Hematopoietic multipotent progenitor cell treated with erythropoietin and hydrocortisone succinate and interleukin-3 and kit ligand, for 4 days (in vitro differentiated cells): ENCODE measurements around the gene AIG1.
A peak's percentile ranks its signal among the peaks of the same experiment; 100 is the strongest.

Experiments used
- DNase-seq: peaks from one replicate; pipeline ENCODE4 v3.0.0-alpha.2; 2015

The AIG1 gene

GRCh38 chr6:143243786-143244185 is 183.1 kb downstream of the AIG1 start:
- no peak for DNase-seq

GRCh38 chr6:143245656-143246055 is 185.0 kb downstream of the AIG1 start:
- no peak for DNase-seq

- DNase-seq: peak; percentile 29
Measured at GRCh38 chr6:143246166-143246775, 185.6 kb downstream of the AIG1 start.

- no peak for DNase-seq
Measured at GRCh38 chr6:143247586-143247985, 186.9 kb downstream of the AIG1 start.

GRCh38 chr6:143248359-143248758 is 187.7 kb downstream of the AIG1 start:
- DNase-seq: no peak

GRCh38 chr6:143251288-143251687 is 190.6 kb downstream of the AIG1 start:
- DNase-seq: no peak

- no peak for DNase-seq
Measured at GRCh38 chr6:143252961-143253360, 192.3 kb downstream of the AIG1 start.

- no peak for DNase-seq
Measured at GRCh38 chr6:143253586-143253985, 192.9 kb downstream of the AIG1 start.

- DNase-seq: peak; percentile 60
Measured at GRCh38 chr6:143258945-143259344, 198.3 kb downstream of the AIG1 start.

GRCh38 chr6:143260857-143261256 is 200.2 kb downstream of the AIG1 start:
- DNase-seq: no peak

GRCh38 chr6:143261899-143262436 is 201.3 kb downstream of the AIG1 start:
- no peak for DNase-seq

GRCh38 chr6:143262859-143263258 is 202.2 kb downstream of the AIG1 start:
- DNase-seq: no peak

- DNase-seq: no peak
Measured at GRCh38 chr6:143264379-143264778, 203.7 kb downstream of the AIG1 start.

- DNase-seq: no peak
Measured at GRCh38 chr6:143264986-143265764, 204.5 kb downstream of the AIG1 start.

GRCh38 chr6:143267760-143268159 is 207.1 kb downstream of the AIG1 start:
- no peak for DNase-seq

GRCh38 chr6:143268439-143268838 is 207.8 kb downstream of the AIG1 start:
- DNase-seq: no peak

- DNase-seq: no peak
Measured at GRCh38 chr6:143270026-143270425, 209.3 kb downstream of the AIG1 start.

- no peak for DNase-seq
Measured at GRCh38 chr6:143271024-143271423, 210.3 kb downstream of the AIG1 start.

GRCh38 chr6:143276436-143276835 is 215.7 kb downstream of the AIG1 start:
- peak; percentile 40 for DNase-seq

- DNase-seq: peak; percentile 24
Measured at GRCh38 chr6:143279385-143279784, 218.7 kb downstream of the AIG1 start.

- no peak for DNase-seq
Measured at GRCh38 chr6:143283887-143284645, 223.4 kb downstream of the AIG1 start.

- DNase-seq: no peak
Measured at GRCh38 chr6:143286251-143286795, 225.6 kb downstream of the AIG1 start.

GRCh38 chr6:143288923-143289322 is 228.2 kb downstream of the AIG1 start:
- DNase-seq: no peak
